Heart left ventricle (tissue), 16 donors: ENCODE results near the gene HES5. TPM values are rescaled to one million over a fixed set of nuclear protein-coding genes. Genes with fewer than 3 reads are reported as not detected.

Experiments
- ATAC-seq, 4 donors: fragments of 200-7000 bp; cut with Tn5 transposase; one replicate each; pipeline ENCODE4 v1.9.1; 2020 to 2022; ENCODE audit warnings: moderate library complexity in 4 of 4, mild to moderate bottlenecking in 3 of 4, moderate number of reproducible peaks in 1 of 4
- DNase-seq, 5 donors: peaks; one replicate each; pipeline ENCODE4 v3.0.0-alpha.2; 2020
- H3K27ac ChIP-seq, 12 donors: fragments of 200-600 bp; sonication (generic) in 4 of 12; one replicate each; pipeline versions ENCODE4 v1.5.0 to v1.8.0; 2016 to 2022; ENCODE audit warnings: mild to moderate bottlenecking in 2 of 12
- H3K27me3 ChIP-seq, 9 donors: fragments of 200-600 bp; sonication (generic) in 2 of 9; one replicate each; pipeline versions ENCODE4 v1.5.1 to v1.8.0; 2016 to 2022; ENCODE audit warnings: mild to moderate bottlenecking in 3 of 9
- H3K36me3 ChIP-seq, 9 donors: fragments of 200-600 bp; sonication (generic) in 2 of 9; one replicate each; pipeline versions ENCODE4 v1.5.0 to v1.8.0; 2018 to 2022; ENCODE audit warnings: mild to moderate bottlenecking in 2 of 9
- H3K4me1 ChIP-seq, 12 donors: fragments of 200-600 bp; sonication (generic) in 4 of 12; one replicate each; pipeline versions ENCODE4 v1.5.0 to v1.8.0; 2016 to 2022; ENCODE audit warnings: mild to moderate bottlenecking in 3 of 12
- H3K4me3 ChIP-seq, 12 donors: fragments of 200-600 bp; sonication (generic) in 4 of 12; one replicate each; pipeline versions ENCODE4 v1.5.0 to v1.8.0; 2017 to 2022; ENCODE audit warnings: mild to moderate bottlenecking in 9 of 12, moderate library complexity in 4 of 12
- H3K9me3 ChIP-seq, 12 donors: fragments of 200-600 bp; sonication (generic) in 4 of 12; one replicate each; pipeline versions ENCODE4 v1.5.0 to v1.8.0; 2016 to 2022; ENCODE audit warnings: mild to moderate bottlenecking in 1 of 12
- POLR2A ChIP-seq, 2 donors: fragments of 450-650 bp; IDR thresholded peaks; one replicate each; pipeline ENCODE4 v1.6.1; 2017; ENCODE audit warnings: antibody characterized with exemption in 2 of 2, mild to moderate bottlenecking in 2 of 2, moderate library complexity in 2 of 2
- WGBS, 4 donors: extraction: QIAGEN DNeasy Blood & Tissue Kit in 2 of 4; methylation state at CpG; one replicate each; pipeline versions ENCODE4 v1.1.5 to v1.1.7; 2013 to 2018; 5-methylcytosine and 5-hydroxymethylcytosine counted together
- intact Hi-C, 10 donors: fragments of 100-400 bp; cut with DNase I; formaldehyde crosslinking; loops; one replicate each; pipeline versions ENCODE4 v1.11.1 to v1.14.2; 2022
- polyA plus RNA-seq, 2 donors: library from polyadenylated mRNA; stranded (reverse); fragments of 200-250 nt; gene quantifications; one replicate each; pipeline ENCODE4 v1.2.3, GENCODE V29; 2013
- total RNA-seq, 9 donors: library from RNA; depleted of rRNA in 2 of 9; stranded (reverse); fragments of >200 nt in 2 of 9; fragmentation: NEBNext Ultra II Directional in 3 of 9; extraction: Animal tissue kit (Norgen Biotek cat#: 25700) in 3 of 9; gene quantifications; one replicate each; pipeline versions ENCODE4 v1.1.0 to v1.2.4, GENCODE V29; 2016 to 2023
- TF ChIP-seq, protein P1 (sequence below), 12 donors: fragments of 200-600 bp; sonication (generic) in 4 of 12; IDR thresholded peaks; one replicate each; pipeline versions ENCODE4 v1.5.0 to v1.8.0; 2018 to 2022; ENCODE audit warnings: antibody characterized with exemption in 12 of 12, mild to moderate bottlenecking in 5 of 12
- donor health status: ischemic (EF 13 %, LVEDD 7.1; RV severe dilation, severe dysfunction).
- donor health status: healthy with polysubstance abuse.
- donor health status: DM: no; HTN: yes; CAD: no.
- donor health status: DM: no; HTN: no; CAD: no.
- donor health status: ischemic (EF 25% LVEDD 6.9; RV normal size, moderate dysfunction).
- donor health status: ischemic (EF 25% LVEDD 5.7; RV mildly dilated, moderate dysfunction).
- donor health status: healthy.
- donor health status: DM: yes; HTN: yes; CAD: no.
- donor health status: ischemic (EF 35%, LVEDD 5.7; RV mildly dilated, moderate dysfunction).
- donor health status: nonischemic (EF 11% LVEDD 7.7; RV severe dilation, severe dysfunction).
- donor health status: DM: yes; HTN: yes; CAD: no.
- donor health status: PGD.
- donor health status: ischemic (EF 29% LVEDD 5.4; RV normal size, mild dysfunction).
- donor health status: nonischemic (EF 23%, LVEDD 6.1; RV moderate dilation, normal function).

HES5 gene
- total and polyA plus RNA-seq, 11 donors = 0.42 to 2.0 (median 1.2) TPM

- Histone ChIP-seq H3K36me3 (peaks cover 0 to 7% (median 0%) of the 10 kb centered on the region in 9 donors), H3K4me3 (peak overlapping the region in 11 of 12 donors; percentile 72 to 97 (median 83)), H3K9me3 (no peaks in the 10 kb centered on the region), H3K27me3 (peaks cover 0 to 39% (median 0%) of the 10 kb centered on the region in 9 donors), H3K27ac (peak overlapping the region; percentile 61 to 92 (median 86)), H3K4me1 (peaks cover 29 to 78% (median 68%) of the 10 kb centered on the region in 12 donors)
- TF ChIP-seq, protein P1, sequence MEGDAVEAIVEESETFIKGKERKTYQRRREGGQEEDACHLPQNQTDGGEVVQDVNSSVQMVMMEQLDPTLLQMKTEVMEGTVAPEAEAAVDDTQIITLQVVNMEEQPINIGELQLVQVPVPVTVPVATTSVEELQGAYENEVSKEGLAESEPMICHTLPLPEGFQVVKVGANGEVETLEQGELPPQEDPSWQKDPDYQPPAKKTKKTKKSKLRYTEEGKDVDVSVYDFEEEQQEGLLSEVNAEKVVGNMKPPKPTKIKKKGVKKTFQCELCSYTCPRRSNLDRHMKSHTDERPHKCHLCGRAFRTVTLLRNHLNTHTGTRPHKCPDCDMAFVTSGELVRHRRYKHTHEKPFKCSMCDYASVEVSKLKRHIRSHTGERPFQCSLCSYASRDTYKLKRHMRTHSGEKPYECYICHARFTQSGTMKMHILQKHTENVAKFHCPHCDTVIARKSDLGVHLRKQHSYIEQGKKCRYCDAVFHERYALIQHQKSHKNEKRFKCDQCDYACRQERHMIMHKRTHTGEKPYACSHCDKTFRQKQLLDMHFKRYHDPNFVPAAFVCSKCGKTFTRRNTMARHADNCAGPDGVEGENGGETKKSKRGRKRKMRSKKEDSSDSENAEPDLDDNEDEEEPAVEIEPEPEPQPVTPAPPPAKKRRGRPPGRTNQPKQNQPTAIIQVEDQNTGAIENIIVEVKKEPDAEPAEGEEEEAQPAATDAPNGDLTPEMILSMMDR (IDR thresholded peaks at IDR 0.05) = no peak
- TF ChIP-seq POLR2A (IDR thresholded peaks at IDR 0.05) = no peak
- intact Hi-C loops = loop anchor here in 8 of 10 donors (1.0 to 10.0 kb wide), 7 partner anchors 21 to 335 kb away; partner anchors contain the start of genes PEX10 (in 6 of the 8), FAAP20 (in 3 of the 8) and PRXL2B (in 2 of the 8)
- ATAC-seq (peak; percentile 62 to 78 (median 64)), DNase-seq (peak; percentile 63 to 88 (median 81))
- WGBS, 4 donors = 27 to 50% (median 33%) methylated on average over 10 to 20 of the region's 20 CpGs
Observed at GRCh38 chr1:2526824-2527555, 3.1 kb downstream of the HES5 start.

DNA sequence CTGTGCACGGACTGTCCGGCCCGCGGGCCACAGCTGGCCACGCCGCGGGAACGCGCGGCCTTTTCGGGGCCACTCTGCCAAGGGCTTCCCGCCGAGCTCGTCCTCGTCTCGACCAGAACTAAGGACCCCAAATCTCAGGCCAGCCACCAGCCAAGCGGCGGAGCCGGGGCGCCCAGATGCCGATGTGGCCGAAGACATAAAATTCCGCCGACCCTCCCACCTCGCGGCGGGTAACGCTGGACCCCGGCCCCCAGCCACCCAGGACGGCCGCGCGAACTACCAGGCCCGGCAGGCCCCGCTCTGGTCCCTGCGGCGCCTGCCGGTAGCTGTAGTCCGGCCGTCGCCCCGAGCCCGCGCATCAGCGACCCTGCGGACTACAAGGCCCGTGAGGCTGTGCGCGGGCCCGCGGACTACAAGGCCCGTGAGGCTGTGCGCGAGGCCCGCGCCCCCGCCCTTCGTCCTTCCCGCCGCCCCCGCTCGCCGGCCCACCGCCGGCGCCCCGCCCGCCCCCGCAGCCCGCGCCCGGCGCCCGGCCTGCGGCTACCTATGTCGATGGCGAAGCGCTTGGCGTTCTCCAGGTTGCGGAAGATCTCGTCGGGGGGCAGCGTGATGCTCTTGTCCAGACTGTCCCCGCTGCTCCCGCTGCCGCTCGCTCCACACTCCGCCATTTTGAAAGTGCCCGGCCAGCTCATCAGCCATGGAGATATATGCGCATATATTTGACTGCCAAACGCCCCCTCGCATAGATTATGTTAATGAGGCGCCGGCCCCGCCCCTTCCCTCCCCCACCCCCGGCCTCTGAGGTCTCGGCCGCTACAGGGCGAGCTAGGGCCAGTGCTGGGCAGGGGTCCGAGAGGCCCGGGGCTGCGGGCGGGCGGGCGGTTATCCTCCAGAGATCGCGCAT lies 3.9 kb downstream of the HES5 start, which contains the start of gene PANK4:
PANK4 (minus strand) TSS at position 677 of the 904 bp plus-strand sequence; CDS start at position 668, 9 bp downstream.
- intact Hi-C loops = loop anchor here in 8 of 10 donors (1.0 to 10.0 kb wide), 7 partner anchors 22 to 334 kb away; partner anchors contain the start of genes PEX10 (in 6 of the 8), FAAP20 (in 3 of the 8) and PRXL2B (in 2 of the 8)
- peaks cover 0 to 31% (median 0%) of the 10 kb centered on the region in 9 donors for H3K27me3 ChIP-seq
- peak within 1 kb of the TSS; percentile 72 to 97 (median 86) for H3K4me3 ChIP-seq
- peaks cover 29 to 76% (median 68%) of the 10 kb centered on the region in 12 donors for H3K4me1 ChIP-seq
- 0 to 1% (median 1%) methylated on average over 39 to 107 of the region's 107 CpGs for WGBS, 4 donors
- DNase-seq (peak; percentile 94 to 97 (median 94)), ATAC-seq (peak; percentile 87 to 90 (median 88))
- peak; percentile 68 to 75 for TF ChIP-seq POLR2A (IDR thresholded peaks at IDR 0.05)
- TF ChIP-seq, protein P1 (IDR thresholded peaks at IDR 0.05) = peak in 3 of 12 donors; percentile 17 to 38 (median 20)
- peak within 1 kb of the TSS; percentile 61 to 92 (median 86) for H3K27ac ChIP-seq
- H3K9me3 ChIP-seq = no peaks in the 10 kb centered on the region
- H3K36me3 ChIP-seq = peaks cover 0 to 15% (median 5%) of the 10 kb centered on the region in 9 donors

GRCh38 chr1:2525572-2525919 lies 4.5 kb downstream of the HES5 start:
- Histone ChIP-seq H3K27me3 (peaks cover 0 to 25% (median 0%) of the 10 kb centered on the region in 9 donors), H3K36me3 (peaks cover 0 to 21% (median 11%) of the 10 kb centered on the region in 9 donors), H3K27ac (peak overlapping the region; percentile 61 to 92 (median 84)), H3K4me1 (peaks cover 25 to 75% (median 63%) of the 10 kb centered on the region in 12 donors), H3K9me3 (no peaks in the 10 kb centered on the region), H3K4me3 (peak overlapping the region; percentile 72 to 97 (median 86))
- 3 to 4% (median 4%) methylated on average over 20 of the region's 20 CpGs for WGBS, 4 donors
- no peak for ATAC-seq
- no peak for DNase-seq
- intact Hi-C loops = loop anchor here in 8 of 10 donors (5.0 to 10.0 kb wide), 4 partner anchors 62 to 333 kb away; partner anchors contain the start of genes PEX10 (in 5 of the 8), FAAP20 (in 3 of the 8) and PRXL2B (in 1 of the 8)
- TF ChIP-seq POLR2A (IDR thresholded peaks at IDR 0.05) = no peak
- TF ChIP-seq, protein P1 (IDR thresholded peaks at IDR 0.05) = no peak
